Activated CD4-positive, alpha-beta T cell treated with anti-CD3 and anti-CD28 coated beads, Interleukin-2, Interleukin-6, amounts not matched to agents 100 ng/mL and 50 ng/mL, durations not matched to agents 16 hours and 8 hours (primary cell): Measurements from ENCODE around the gene DYRK3.

Experiments used
- DNase-seq: peaks from one replicate; pipeline ENCODE4 v3.0.0-alpha.2; 2020

DYRK3 gene

DNA sequence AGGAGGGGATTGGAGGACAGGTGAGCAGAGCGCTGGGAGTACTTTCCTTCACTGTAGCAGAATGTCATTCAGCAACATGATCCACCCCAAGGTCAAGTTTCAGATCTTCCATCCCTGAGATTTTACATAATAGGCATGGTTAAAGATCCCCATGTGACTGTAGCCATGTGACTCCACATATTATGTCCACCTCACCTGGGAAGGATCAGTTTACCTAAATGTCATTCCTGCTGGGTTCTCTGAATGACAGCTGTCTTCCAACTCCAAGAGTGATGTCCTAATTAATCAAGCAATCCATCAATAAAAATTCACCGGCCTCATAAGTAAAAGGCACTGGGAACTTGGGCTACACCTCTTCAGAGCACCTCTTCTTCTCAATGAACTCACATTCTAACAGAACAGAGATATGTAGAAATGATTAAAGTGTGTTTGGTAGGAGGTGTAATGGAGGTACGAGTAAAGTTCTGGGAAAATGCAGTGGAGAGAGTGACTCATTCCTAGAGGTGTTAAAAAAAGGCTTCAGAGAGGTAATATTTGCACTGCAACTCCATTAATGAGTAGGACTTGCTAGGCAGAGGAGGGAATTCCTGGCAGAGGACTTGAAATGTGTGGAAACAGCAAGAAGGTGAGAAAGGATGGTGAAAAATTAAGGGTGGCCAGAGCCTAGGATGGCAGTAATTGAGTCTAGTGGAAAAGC, 27.2 kb downstream of the DYRK3 start:
- DNase-seq: peak; percentile 48

DNA sequence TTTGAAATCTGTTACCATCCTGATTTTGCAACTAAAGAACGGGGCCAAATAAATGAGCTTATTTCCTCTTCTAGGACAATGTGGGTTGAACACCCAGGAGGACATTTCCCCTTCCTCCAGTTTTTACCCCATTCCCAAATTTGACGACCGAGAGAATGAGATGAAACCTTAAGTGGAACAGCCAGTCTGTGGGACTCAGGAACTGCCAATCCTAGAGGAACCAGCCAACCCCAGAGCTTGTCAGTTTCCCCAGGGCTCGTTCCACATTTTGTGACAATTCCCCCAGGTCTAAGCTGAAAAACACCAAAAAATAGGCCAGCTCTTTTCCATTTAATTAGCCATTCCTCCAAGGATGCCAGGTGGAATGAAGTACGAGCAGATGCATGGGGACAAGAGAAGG, 28.0 kb downstream of the DYRK3 start:
- no peak for DNase-seq

DNA sequence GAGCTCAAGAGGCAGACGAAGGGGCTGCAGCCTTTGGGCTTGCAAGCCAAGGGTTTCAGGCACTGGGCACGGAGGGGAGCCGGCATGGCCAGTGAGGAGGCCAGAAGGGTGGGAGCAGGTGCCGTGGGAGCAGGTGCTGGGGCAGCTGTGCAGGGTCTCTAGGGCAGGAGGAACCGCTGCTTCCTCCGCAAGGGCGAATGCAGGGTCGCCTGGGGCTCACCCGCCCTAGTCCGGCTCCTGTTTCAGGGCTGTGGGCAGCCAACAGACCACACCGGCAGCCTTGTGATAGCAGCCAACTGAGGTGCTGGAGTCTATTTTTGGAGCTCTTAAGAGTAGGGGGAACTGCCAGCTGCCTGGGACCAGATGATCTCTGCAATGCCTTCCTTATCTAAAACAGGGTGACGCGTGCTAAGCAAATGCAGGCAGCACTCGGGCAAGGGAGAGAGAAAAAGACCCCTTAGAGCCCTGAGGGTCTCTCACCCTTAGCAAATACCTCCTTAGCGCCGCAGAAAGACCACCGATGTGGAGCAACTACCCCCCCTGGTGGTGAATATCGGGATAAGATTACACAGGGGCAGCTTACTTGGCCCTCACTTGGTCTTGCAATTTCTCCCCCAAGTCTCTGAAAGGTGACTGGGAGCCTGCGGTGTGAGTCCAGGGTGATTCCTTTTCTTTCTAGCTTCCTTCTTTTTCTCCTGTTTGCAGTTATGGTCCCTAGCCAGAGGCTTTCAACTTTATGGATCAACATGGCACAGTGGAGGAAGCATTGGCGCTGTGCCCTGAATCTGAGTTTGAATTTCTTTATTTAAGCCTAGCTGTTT, 28.7 kb downstream of the DYRK3 start:
- peak; percentile 85 for DNase-seq

DNA sequence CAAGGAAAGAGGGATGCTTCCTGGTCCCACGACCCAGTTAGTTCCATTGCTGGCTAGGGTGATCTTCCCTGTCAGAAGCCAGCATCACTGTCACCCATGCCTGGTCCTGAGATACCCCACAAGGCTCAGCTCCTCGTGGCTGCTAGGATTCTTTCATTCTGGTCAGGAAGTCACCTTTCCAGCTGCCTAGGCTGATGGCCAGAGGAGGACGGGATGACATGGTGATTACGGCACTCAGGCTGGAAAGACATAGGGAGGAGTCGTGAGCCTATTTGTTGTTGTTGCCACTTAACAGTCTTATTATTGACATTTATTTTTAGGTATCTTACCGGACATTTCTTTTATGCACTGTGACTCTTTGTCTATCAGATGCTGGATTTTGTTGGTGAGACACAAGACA, 29.4 kb downstream of the DYRK3 start:
- no peak for DNase-seq

DNA sequence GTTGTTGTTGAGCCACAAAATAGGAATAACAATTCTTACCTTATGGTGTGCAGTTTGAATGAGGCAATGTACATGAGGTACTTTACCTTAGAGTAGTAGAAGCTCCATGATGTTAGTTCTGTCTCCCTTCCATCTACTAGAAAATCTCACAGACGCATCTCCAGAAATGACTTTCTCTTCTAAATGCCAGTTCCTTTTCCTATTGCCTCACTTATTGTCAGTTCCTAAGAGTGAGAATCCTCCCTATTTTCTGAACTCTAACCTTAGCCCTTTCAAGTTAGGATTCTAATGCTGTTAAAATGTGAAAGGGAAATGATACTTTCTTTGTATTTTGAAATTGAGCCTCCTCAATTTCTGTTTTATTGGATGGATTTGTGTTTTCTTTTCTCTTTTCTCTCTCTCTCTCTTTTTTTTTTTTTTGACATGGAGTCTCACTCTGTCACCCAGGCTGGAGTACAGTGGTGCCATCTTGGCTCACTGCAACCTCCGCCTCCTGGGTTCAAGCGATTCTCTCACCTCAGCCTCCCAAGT, 30.8 kb downstream of the DYRK3 start:
- DNase-seq: no peak

DNA sequence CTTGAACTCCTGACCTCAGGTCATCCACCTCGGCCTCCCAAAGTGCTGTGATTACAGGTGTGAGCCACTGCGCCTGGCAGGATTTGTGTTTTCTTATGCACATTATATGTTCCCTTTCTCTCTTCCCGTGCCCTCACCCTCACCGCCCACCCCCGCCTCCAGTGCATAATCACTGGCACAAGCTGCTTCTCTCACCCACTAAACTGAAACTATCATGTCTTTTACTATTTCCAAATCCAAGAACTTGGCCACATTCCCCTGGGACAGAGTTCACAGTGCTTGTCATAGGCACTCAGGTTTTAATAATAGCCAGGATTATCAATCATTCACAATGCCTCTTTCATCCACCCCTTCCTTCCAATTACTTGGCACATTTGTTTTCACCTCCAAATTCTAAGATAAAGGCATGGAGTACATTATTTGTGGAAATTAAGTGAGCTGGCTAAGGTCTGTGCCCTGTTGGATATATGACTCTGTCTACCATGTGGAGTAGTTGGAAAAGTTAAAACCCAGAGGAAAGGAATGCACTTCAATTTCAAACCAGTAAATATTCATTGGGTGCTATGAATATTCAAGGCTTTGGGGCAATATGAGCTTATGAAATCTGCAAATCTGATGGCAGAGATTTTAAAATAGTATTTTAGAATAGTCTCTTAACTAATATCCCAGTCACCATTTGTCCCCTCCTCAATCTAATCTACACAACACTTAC, 31.8 kb downstream of the DYRK3 start:
- DNase-seq: no peak

DNA sequence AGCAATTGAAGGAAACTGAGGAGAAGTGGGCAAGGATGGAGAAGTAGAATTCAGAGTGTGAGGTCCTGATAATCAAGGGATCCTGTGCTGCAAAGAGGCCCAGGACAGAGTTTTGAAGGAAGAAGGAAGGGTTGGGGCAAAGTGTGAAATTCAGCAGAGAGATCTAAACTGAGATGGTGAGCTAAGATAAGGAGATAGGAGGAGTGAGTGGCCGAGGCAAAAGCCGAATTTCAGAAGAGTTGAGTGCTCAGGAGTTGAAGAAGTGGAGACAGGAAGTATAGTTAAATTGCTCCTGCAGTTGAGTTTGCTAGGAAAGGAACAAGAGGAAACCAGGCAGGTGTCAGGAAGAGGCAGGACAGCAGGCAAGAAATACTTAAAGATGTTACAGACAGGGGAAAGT, 33.0 kb downstream of the DYRK3 start:
- DNase-seq: no peak

DNA sequence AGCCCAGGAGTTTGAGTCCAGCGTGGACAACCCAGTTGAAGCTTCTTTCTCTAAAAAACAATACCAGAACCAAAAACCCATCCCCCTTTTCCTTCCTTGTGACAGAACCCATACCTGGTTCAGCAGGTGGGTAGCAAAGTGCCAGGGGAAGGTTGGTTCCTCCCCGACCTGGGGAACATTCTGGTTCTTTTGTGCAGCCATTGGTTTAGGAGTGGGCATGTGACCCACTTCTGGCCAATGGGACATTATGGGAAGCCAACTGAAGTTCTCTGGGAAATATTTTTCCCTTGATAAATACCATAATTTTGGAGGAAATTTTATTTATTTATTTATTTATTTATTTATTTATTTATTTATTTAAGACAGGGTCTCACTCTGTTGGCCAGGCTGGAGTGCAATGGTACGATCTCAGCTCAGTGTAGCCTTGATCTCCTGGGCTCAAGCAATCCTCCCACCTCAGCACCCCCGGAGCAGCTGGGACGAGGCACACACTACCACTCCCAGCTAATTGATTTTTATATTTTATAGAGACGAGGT, 33.6 kb downstream of the DYRK3 start:
- DNase-seq: no peak

DNA sequence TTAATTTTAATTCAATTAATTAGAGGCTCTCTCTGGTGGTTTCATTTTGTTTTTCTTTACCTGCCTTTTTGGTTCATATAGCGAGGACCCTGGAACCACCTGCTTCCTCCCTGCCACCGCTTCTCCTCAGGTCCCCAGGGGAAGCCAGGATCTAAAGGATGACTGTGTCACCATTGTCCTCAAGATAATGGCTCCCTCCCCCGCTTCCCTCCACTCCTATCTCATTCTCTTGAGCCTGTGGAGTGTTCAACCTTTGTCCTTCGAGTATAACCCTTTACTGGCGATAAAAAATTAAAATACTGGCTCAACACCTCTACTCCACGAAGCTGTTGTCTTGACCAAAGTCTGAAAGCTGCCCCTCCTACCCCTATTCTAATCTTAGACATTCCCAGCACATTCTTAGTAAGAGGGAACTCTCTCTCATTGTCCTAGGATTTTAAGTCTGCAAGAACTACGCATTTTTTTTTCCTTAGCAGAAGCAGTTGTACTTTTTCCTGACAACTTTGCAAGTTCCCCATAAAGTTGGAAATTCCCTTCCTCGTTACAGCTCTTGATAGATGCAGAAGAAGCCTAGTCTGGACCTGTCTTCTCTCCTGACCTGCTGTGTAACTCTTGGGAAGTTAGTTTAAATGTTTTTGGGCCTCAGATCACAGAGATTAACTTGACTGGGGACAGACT, 36.8 kb downstream of the DYRK3 start:
- DNase-seq: no peak

DNA sequence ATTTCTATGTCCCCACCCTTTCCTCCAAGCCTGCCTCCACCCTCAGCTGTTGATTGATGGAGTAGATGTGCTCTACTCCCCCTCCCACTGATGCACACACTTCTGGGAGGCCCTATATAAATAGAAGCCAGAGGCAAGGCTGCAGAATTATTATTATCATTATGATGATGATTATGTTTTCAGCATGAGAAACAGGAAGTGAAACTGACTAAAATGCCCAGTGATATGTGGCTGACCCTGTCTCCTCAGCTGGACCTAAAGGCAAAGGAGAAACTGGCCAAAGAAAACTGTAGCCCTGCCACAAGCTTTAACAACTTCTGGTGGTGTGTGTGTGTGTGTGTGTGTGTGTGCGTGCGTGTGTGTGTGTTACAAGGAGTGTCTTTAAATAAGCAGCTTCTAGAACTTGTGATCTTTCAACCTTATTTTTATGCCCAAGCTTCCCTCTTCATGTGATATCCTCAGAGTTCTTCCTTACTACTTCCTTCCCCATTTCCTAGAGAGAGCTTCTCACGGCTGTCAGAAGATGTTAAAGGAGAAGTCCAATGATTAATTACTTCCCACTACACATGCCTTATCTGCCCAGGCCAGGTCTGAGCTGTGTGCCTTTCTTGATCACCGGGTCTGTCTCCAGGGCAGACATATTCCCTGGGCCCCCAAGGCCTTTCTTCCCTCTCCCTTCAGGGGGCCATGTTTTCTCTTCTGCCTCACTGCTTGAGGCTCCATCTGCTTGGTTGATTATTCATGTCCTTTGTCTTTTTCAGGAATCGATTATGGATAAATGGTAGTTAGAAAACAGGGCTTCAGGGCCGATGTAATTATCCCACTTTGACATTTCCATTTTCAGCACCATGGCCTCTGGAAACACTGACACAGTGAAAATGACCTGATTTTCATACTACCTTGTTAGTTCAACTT, 37.8 kb downstream of the DYRK3 start:
- DNase-seq: no peak

DNA sequence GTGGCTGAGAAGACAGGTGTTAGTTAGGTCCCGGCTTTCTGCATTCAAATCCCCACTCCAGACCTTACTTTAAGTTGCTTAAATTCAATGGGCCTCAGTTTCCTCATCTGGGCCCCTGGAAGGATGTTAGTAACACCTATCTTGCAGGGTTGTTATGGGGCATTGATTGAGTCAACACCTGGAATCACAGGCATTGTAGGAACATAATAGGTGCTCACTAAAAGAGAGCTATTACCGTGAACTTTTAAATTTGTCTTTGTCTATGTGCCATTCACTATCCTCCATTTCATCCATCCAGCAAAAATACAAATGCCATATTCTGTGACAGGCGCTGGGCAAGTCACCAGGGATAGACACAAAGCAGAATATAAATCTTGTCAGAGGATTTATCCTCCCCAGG, 38.9 kb downstream of the DYRK3 start:
- DNase-seq: no peak

DNA sequence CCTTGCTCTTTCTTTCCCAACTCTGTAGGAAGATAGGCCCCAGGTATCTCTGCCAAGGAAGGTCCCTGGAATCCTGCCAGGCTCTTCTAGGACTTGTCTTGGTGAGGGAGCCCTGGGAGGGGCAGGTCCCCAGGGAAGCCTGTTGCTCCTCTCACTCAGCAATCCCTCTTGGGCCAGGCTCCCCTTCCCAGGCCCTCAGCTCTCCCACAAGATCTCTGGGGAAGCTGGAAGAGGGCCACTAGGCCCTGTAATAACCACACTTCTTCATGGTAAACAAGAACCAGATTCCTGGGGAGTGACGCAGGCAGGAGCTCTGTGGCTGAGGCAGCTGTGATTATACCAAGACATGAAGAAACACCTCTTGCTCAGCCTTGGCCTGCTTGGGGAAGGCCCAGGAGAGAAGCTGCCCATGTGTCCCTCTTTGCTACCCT, 39.4 kb downstream of the DYRK3 start:
- no peak for DNase-seq

DNA sequence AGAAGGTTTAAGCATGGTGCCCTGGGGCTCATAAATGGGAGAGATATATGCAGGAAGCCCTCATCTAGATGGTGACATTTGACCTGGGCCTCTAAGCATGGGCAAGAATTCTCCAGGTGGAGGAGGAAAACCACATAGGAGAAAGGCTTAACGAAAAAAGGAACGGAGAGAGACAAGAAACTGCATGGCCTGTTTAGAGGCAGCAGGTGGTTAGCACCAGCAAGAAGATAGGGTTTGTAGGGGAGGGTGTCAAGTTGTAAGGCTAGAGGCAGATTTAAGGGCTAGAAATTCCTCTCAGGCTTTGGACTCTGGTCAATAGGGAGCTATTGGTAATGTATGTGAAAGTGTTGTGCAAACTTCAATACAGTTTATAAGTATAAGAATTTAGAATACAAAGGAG, 41.2 kb downstream of the DYRK3 start:
- DNase-seq: no peak

DNA sequence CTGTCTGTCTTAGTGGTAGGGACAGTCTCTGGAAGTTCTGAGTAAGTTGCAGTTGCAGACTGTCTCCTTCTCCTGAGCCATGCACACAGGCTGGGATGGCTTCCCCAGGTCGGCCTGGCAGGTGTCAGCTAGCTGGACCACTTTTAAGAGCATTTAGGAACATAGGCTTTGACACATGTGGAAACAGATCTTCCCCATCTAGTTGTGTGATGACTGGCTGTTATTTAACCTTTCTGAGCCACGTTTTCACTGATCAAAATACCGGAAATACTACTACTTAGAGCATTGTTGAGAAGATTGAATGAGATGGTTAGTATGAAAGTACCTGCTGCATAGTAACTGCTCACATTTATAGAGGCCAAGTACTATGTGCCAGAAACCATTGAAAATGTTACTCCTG, 43.2 kb downstream of the DYRK3 start:
- DNase-seq: no peak

DNA sequence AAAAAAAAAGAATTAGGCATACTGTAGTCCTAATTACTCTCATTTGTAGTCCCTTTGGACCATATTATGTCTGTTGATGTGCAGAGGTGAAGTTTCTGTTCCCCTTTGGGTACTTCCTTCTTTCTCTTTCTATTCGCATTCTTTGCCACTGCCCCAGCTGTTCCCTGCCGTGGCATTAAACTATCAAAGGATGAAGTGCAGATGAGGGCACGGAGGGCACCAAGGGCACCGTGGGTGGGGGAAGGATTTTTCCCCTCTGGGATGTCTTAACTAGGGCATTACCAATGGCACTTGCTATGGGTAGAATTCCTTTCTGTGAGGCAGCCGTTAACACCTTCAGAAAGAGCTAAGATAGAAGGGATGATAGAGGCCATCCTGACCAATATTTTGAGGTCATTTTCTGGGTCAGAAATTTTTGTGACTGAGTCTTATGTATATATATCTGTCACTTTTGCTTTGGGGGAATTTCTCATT, 44.4 kb downstream of the DYRK3 start:
- no peak for DNase-seq

DNA sequence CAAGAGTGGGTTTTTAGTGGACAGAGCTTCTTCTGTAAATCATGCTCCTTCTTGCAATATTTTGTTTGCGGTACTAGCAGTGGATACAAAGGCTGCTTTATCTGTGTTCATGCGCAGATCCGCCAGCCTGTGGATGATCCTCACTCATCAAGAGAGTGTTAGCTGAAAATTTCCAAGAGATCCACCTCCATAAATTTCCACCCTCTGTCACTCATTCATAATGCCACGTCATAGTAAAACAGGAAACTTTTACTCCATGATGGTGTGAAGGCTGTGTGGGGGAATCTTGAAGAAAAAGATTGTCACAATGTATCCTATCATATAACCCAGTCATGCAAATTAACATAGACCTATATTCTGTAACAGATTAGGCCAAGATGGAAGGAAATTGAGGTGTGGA, 44.9 kb downstream of the DYRK3 start:
- DNase-seq: no peak

DNA sequence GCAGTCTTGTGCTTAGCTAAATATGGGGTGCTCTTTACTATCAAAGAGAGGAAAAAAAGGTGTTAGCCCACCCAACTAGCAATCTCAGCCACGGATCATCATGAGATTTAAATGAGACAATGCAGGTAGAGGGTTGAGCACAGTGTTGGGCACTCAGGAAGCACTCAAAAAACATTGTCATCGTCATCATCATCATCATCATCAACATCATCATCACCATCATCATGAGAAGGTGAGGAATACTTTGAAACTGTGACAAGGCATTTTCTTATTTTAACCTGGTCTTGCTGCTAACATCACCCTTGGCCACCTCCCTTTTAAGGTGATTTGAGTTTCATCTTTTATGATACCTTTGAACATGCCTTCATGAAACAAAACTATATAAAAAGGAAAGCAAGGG, 46.0 kb downstream of the DYRK3 start:
- no peak for DNase-seq

DNA sequence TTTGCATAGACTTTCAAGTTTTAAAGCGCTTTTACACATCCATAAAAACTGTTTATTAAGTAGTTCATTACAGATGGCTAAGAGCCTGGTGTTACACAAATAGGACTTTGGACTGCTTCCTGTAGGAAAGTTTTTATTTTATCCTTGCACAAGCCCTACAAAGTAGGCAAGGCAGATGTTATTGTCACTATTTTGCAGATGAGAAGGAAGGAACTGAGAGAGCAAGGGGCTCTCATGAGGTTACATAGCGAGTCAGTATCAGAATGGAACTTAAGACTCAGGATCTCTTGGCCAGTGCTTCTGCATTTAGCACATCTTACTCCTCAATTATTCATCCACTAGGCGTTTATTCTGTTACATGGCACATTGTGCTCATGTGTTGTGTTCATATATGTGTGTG, 46.8 kb downstream of the DYRK3 start:
- no peak for DNase-seq

DNA sequence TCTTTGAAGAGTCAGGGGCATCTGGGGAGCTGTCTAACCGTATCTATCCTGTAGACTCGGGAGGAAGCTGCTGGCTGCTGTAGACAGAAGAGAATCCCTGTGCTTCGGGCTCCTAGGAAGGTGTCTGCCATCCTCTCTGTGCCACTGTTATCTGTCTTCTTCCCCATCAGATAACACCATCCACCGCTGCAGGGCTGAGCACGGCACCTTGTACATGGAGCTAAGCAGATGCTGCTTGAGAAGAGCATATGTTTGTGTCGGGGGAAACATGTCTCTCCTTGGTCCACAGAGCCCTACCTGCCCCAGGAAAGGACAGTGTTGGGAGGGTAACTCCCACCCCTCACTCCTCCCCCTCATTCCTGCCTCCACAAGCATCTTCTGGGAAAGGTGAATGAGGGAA, 48.0 kb downstream of the DYRK3 start:
- no peak for DNase-seq

DNA sequence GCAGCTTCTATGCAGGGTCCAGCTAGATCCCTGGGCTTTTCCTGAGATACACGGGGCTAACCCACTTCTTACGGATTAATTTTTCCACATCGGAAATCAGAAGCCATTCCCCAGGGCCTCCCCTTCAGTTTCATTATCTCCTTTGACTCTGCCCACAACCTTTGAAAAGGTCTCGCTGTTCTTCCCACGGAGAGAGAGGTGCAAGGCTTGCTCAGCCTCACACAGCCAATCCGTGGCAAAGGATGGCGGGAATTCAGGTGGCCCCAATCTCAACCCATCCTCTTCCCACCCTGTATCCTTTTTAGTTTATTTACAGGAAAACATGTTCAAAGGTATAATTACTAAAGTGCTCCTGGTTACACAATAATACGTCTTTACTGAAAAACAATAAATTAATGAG, 48.7 kb downstream of the DYRK3 start:
- no peak for DNase-seq
